LNCaP clone FGC (cell line): Measurements from ENCODE around the gene SP100.

Source experiments
- DNase-seq: peaks from one replicate; pipeline ENCODE4 v3.0.0-alpha.2; 2011; ENCODE audit warnings: low read depth
- H3K4me3 ChIP-seq: 2 replicates; pipeline ENCODE4 v1.5.1; 2011; ENCODE audit warnings: mild to moderate bottlenecking, low read depth, low read length, control low read depth
- CTCF ChIP-seq: IDR thresholded peaks from 2 replicates; pipeline ENCODE4 v1.5.1; 2012; ENCODE audit warnings: mild to moderate bottlenecking; ENCODE audit not compliant: control insufficient read depth, insufficient read depth; ENCODE audit errors: extremely low read depth

The SP100 gene

GRCh38 chr2:230564805-230565779, 149.1 kb downstream of the SP100 start:
- H3K4me3 ChIP-seq = no peak overlapping the region
- no peak for DNase-seq
- no peak for TF ChIP-seq CTCF

GRCh38 chr2:230569298-230569697, 153.3 kb downstream of the SP100 start:
- DNase-seq = no peak
- TF ChIP-seq CTCF = no peak
- H3K4me3 ChIP-seq = no peak overlapping the region

DNA sequence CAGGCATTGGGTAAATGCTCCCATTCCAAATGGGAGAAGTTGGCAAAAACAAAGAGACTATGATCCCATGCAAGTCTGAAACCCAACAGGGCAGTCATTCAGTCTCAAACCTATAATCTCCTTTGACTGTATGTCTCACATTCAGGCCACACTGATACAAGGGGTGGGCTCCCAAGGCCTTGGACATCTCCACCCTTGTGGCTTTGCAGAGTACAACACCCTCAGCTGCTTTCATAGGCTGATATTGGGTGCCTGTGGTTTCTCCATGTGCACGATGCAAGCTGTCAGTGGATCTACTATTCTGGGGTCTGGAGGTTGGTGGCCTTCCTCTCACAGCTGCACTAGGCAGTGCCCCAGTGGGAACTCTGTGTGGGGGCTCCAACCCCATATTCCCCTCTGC, 155.0 kb downstream of the SP100 start:
- DNase-seq = no peak
- H3K4me3 ChIP-seq = no peak overlapping the region
- no peak for TF ChIP-seq CTCF

GRCh38 chr2:230575642-230576324, 159.8 kb downstream of the SP100 start:
- DNase-seq = no peak
- no peak overlapping the region for H3K4me3 ChIP-seq
- TF ChIP-seq CTCF = no peak

GRCh38 chr2:230577114-230577513, 161.1 kb downstream of the SP100 start:
- TF ChIP-seq CTCF = no peak
- no peak overlapping the region for H3K4me3 ChIP-seq
- no peak for DNase-seq

DNA sequence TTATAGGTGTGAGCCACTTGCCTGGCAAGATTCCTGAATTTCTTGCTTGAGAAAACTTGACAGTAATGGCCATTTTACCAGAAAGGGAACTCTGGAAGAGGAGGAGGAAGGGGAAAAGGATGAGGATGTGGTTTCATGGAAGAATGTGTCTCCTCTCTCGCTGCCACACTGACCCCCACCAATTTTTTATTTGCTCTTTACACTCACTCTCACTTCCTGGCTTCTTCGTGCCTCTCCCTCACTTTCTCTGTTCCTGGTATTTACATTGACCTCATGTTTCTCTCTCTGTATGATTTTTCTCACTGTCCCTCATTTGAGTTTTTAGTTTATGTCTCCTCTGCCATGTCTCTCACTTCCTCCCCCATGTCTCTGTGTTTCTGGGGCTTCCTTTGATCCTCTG, 162.1 kb downstream of the SP100 start:
- no peak for TF ChIP-seq CTCF
- no peak overlapping the region for H3K4me3 ChIP-seq
- DNase-seq = no peak
